IgD-negative memory B cell (primary cell): Measurements from ENCODE around the gene BEST2. TPM values are rescaled to one million over a fixed set of nuclear protein-coding genes. Genes with fewer than 3 reads are reported as not detected.
A peak's percentile ranks its signal among the peaks of the same experiment; 100 is the strongest.

ENCODE experiments used
- H3K27ac Mint-ChIP-seq, 3 donors: one replicate each; pipeline ENCODE4 v1.8.0; 2020 to 2022; ENCODE audit warnings: mild to moderate bottlenecking in 3 of 3, mixed read lengths in 3 of 3, moderate library complexity in 1 of 3
- H3K27me3 Mint-ChIP-seq: one replicate; pipeline ENCODE4 v1.8.0; 2021; ENCODE audit warnings: mixed read lengths
- H3K36me3 Mint-ChIP-seq: one replicate; pipeline ENCODE4 v1.8.0; 2020; ENCODE audit warnings: mild to moderate bottlenecking, mixed read lengths
- H3K4me1 Mint-ChIP-seq, 3 donors: one replicate each; pipeline ENCODE4 v1.8.0; 2020 to 2022; ENCODE audit warnings: mixed read lengths in 3 of 3, mild to moderate bottlenecking in 1 of 3
- H3K4me3 Mint-ChIP-seq, 4 donors: one replicate each; pipeline ENCODE4 v1.8.0; 2020 to 2022; ENCODE audit warnings: mild to moderate bottlenecking in 4 of 4, mixed read lengths in 4 of 4, moderate library complexity in 3 of 4
- H3K9me3 Mint-ChIP-seq, 3 donors: one replicate each; pipeline ENCODE4 v1.8.0; 2020 to 2021; ENCODE audit warnings: mixed read lengths in 3 of 3, mild to moderate bottlenecking in 1 of 3
- polyA plus RNA-seq: library from polyadenylated mRNA; unstranded; fragments of 300-500 nt; fragmentation: Illumina TruSeq; gene quantifications from one replicate; pipeline ENCODE4 v1.2.3, GENCODE V29; 2021

Gene BEST2
- polyA plus RNA-seq, 1 donor from 2014 or later: not detected

- Mint-ChIP-seq H3K9me3 (no peaks in the 10 kb centered on the region), H3K36me3 (no peaks in the 10 kb centered on the region), H3K4me1 (peaks cover 4 to 26% (median 25%) of the 10 kb centered on the region in 3 donors), H3K27ac (no peak overlapping the region), H3K4me3 (no peak overlapping the region), H3K27me3 (no peaks in the 10 kb centered on the region)
Observed at GRCh38 chr19:12784394-12784870, 32.8 kb downstream of the BEST2 start.

DNA sequence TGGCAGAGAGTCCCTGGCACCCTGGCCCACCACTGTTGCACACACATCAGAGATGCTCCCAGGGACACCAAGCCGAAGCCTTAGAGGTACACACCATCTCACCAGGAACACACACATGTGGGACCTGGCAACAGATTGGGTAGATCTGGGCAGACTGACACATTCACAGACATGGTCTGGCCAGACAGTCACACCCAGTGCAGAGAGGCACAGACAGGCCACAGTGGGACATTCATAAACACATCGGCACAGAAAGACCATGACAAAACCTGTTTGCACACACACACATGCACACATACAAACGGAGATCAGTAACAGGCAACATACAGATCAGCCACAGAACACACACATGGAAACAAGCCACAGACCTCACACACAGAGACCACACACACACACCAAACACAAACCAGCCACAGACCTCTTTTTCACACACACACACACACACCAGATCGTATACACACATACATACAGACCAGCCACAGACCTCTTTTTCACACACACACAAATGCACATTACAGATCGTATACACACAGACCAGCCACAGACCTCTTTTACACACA, 33.4 kb downstream of the BEST2 start:
- no peak overlapping the region for H3K27ac Mint-ChIP-seq
- H3K36me3 Mint-ChIP-seq: no peaks in the 10 kb centered on the region
- H3K4me1 Mint-ChIP-seq: peaks cover 4 to 26% (median 20%) of the 10 kb centered on the region in 3 donors
- H3K4me3 Mint-ChIP-seq: no peak overlapping the region
- no peaks in the 10 kb centered on the region for H3K27me3 Mint-ChIP-seq
- no peaks in the 10 kb centered on the region for H3K9me3 Mint-ChIP-seq

DNA sequence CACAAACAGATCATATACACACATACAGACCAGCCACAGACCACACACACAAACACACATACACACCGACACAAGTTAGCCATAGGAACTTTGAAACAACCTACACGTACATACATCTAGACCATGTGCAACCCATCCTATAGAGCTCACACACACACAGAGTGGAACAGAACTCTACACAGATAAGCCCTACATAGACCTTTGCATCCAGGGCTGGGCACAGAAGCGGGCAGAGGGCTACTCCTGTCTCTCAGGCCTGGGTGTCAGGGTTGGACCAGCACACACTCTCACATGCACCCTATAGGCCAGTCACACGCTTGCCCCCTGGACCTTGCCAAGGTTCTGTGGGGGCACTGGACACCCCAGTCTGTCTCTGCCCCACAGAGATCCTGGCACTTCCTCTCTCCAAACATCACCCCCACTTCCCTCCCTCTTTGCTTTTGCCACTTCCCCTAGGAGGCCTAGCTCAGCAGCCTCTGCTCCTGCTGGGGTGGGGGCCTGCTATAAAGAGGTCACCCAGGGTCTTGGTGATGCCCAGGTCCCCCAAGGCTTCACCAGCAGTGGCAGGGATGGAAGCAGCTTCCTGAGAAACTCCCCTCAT, 33.9 kb downstream of the BEST2 start:
- Mint-ChIP-seq H3K9me3 (no peaks in the 10 kb centered on the region), H3K27me3 (no peaks in the 10 kb centered on the region), H3K4me3 (no peak overlapping the region)

DNA sequence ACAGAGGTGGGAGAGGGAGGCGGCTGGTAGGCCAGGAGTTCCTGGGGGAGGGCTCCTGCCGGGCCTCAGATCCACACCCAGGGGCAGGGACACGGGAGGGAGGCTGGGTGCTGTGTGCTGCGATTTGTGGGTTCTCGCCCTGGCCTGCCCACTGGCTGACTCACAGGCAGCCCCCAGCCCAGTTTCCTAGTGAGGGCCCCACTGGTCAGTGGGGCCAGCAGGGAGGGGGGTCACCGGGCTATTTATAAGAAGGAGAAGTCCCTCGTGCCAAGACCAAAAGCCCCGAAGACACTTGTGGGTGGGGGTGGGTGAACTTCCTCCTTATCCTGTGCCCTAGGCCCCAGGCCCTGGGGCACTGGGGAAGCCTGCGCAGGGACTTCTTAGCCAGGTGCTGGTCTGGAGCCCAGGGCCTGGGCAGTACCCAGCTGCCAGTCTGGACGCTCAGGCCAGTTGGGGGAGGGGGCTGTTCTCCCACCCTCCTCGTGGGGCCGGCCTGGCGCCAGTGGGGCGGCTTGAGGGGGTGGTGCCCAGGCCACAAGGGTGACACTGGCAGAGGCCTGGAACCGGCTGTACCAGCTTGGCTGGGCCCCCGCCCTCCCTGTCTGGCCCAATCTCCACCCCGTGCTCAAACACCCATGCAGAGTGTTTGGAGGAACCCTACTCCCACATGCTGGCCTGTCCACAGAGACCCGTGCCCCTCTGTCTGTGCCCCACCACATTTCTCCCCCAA, 34.7 kb downstream of the BEST2 start:
- no peaks in the 10 kb centered on the region for H3K36me3 Mint-ChIP-seq
- H3K27me3 Mint-ChIP-seq: no peaks in the 10 kb centered on the region
- H3K9me3 Mint-ChIP-seq: no peaks in the 10 kb centered on the region
- H3K4me1 Mint-ChIP-seq: peaks cover 4 to 27% (median 23%) of the 10 kb centered on the region in 3 donors
- peak overlapping the region in 1 of 3 donors; percentile 89 for H3K27ac Mint-ChIP-seq
- peak overlapping the region in 1 of 4 donors; percentile 68 for H3K4me3 Mint-ChIP-seq

More for the DNA sequence above, 33.9 kb downstream of the BEST2 start:
- H3K36me3 Mint-ChIP-seq: no peaks in the 10 kb centered on the region
- no peak overlapping the region for H3K27ac Mint-ChIP-seq
- peaks cover 4 to 26% (median 20%) of the 10 kb centered on the region in 3 donors for H3K4me1 Mint-ChIP-seq

DNA sequence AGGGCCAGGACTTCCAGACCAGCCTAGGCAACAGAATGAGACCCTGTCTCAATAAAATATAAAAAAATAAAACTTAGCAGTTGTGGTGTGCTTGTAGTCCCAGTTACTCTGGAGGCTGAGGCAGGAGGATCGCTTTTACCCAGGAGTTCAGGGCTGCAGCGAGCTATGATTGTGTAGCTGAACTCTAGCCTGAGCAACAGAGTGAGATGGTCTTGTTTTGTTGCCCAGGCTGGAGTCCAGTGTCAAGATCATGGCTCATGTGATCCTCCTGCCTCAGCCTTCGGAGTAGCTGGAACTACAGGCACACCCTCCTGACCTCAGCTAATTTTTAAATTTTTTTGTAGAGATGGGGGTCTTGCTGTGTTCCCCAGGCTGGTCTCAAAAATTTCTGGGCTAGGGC, 35.4 kb downstream of the BEST2 start:
- peak overlapping the region in 2 of 3 donors; percentile 90 to 100 for H3K27ac Mint-ChIP-seq
- H3K4me1 Mint-ChIP-seq: peaks cover 4 to 22% (median 17%) of the 10 kb centered on the region in 3 donors
- H3K36me3 Mint-ChIP-seq: no peaks in the 10 kb centered on the region
- no peaks in the 10 kb centered on the region for H3K27me3 Mint-ChIP-seq
- peak overlapping the region in 2 of 4 donors; percentile 23 to 42 for H3K4me3 Mint-ChIP-seq
- H3K9me3 Mint-ChIP-seq: no peaks in the 10 kb centered on the region

GRCh38 chr19:12787458-12787857, 35.9 kb downstream of the BEST2 start:
- peak overlapping the region in 2 of 4 donors; percentile 37 to 97 for H3K4me3 Mint-ChIP-seq
- peak overlapping the region in 2 of 3 donors; percentile 90 to 100 for H3K27ac Mint-ChIP-seq

DNA sequence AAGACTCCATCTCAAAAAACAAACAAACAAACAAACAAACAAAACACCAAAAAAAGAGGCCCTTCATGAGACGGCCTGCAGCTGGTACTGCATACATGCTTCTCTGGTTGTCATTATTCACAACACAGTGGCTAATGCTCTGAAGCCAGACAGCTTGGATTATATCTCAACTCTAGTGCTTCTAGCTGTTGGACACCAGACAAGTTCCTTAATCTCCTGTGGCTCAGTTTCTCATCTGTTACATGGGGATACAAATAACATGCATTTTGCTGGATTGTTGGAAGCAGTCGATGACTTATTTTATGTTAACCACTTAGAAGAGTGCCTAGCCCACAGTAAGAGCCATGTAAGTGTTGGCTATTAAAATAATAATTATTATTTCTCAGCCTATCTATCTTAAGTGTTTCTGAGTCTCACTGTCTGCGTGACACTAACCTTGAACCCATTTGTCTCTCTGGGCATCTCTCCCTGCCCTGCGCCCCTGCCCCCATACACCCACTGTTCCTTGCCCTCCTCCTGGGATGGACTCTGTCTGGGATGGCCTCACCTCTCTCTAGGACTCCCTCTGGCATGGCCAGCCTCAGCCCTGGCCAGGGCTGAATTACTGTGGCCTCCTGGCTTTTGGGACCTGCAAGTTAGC, 36.6 kb downstream of the BEST2 start:
- H3K27me3 Mint-ChIP-seq: no peaks in the 10 kb centered on the region
- H3K4me3 Mint-ChIP-seq: peak overlapping the region; percentile 82 to 97 (median 88)
- H3K4me1 Mint-ChIP-seq: peaks cover 4 to 19% (median 13%) of the 10 kb centered on the region in 3 donors
- peaks cover 0 to under 1% (median 0%) of the 10 kb centered on the region in 3 donors for H3K9me3 Mint-ChIP-seq
- H3K36me3 Mint-ChIP-seq: no peaks in the 10 kb centered on the region
- H3K27ac Mint-ChIP-seq: peak overlapping the region in 2 of 3 donors; percentile 99 to 100

More at GRCh38 chr19:12787458-12787857, 35.9 kb downstream of the BEST2 start:
- H3K27me3 Mint-ChIP-seq: no peaks in the 10 kb centered on the region
- H3K36me3 Mint-ChIP-seq: no peaks in the 10 kb centered on the region
- peaks cover 4 to 19% (median 13%) of the 10 kb centered on the region in 3 donors for H3K4me1 Mint-ChIP-seq
- H3K9me3 Mint-ChIP-seq: no peaks in the 10 kb centered on the region

GRCh38 chr19:12788682-12789097, 37.1 kb downstream of the BEST2 start:
- Mint-ChIP-seq H3K27ac (peak overlapping the region in 2 of 3 donors; percentile 99 to 100), H3K27me3 (no peaks in the 10 kb centered on the region), H3K4me3 (peak overlapping the region; percentile 84 to 97 (median 94)), H3K9me3 (peaks cover 0 to 2% (median 0%) of the 10 kb centered on the region in 3 donors), H3K4me1 (peaks cover 4 to 15% (median 11%) of the 10 kb centered on the region in 3 donors), H3K36me3 (no peaks in the 10 kb centered on the region)

GRCh38 chr19:12789098-12789903, 37.7 kb downstream of the BEST2 start:
- H3K27me3 Mint-ChIP-seq: no peaks in the 10 kb centered on the region
- peak overlapping the region; percentile 92 to 97 (median 94) for H3K4me3 Mint-ChIP-seq
- peaks cover 9 to 18% (median 14%) of the 10 kb centered on the region in 3 donors for H3K4me1 Mint-ChIP-seq
- H3K27ac Mint-ChIP-seq: peak overlapping the region in 2 of 3 donors; percentile 99 to 100
- H3K36me3 Mint-ChIP-seq: no peaks in the 10 kb centered on the region
- peaks cover 0 to 2% (median 0%) of the 10 kb centered on the region in 3 donors for H3K9me3 Mint-ChIP-seq

DNA sequence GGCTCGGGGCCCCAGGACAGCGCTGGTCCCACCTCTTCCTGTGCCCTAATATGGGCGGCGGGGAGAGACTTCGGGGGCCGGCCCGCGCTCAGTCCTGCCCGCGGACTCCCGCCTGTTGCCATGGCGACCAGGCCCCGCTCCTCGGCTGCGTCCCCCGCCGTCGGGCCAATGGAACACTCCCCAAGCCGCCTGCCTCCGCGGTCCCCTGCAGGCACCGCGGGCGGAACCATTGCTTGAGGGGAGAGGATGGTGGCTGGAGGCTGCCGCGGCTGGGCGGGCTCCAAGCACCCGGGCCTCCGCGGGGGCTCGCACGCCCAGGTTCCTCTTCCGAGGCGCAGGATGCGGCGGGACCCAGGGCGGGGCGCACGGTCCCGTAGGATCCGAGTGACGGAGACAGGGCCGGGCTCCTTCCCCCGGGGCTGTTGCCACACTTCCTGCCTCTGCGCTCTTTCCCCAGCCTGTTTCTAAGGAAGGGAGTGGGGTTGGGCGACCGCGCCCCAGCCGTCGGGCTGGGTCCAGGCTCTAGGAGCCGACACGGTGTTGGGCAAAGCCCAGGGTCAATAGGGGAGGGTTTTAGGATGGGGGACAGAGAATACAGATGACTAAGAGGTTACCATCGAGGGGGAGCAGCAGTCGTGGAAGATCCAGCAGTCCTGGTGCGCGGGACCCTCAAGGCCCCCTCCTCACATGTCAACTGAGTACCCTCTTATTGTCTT, 38.5 kb downstream of the BEST2 start:
- no peaks in the 10 kb centered on the region for H3K36me3 Mint-ChIP-seq
- no peaks in the 10 kb centered on the region for H3K27me3 Mint-ChIP-seq
- H3K4me1 Mint-ChIP-seq: peaks cover 11 to 23% (median 17%) of the 10 kb centered on the region in 3 donors
- peaks cover 0 to 2% (median 0%) of the 10 kb centered on the region in 3 donors for H3K9me3 Mint-ChIP-seq
- H3K4me3 Mint-ChIP-seq: peak overlapping the region; percentile 92 to 99 (median 95)
- H3K27ac Mint-ChIP-seq: peak overlapping the region in 2 of 3 donors; percentile 99 to 100

- H3K27me3 Mint-ChIP-seq: no peaks in the 10 kb centered on the region
- no peaks in the 10 kb centered on the region for H3K36me3 Mint-ChIP-seq
- H3K9me3 Mint-ChIP-seq: peaks cover 0 to 2% (median 0%) of the 10 kb centered on the region in 3 donors
- peak overlapping the region; percentile 92 to 99 (median 95) for H3K4me3 Mint-ChIP-seq
- peak overlapping the region in 2 of 3 donors; percentile 99 to 100 for H3K27ac Mint-ChIP-seq
- peaks cover 11 to 25% (median 18%) of the 10 kb centered on the region in 3 donors for H3K4me1 Mint-ChIP-seq
Observed at GRCh38 chr19:12790628-12791344, 39.2 kb downstream of the BEST2 start.

DNA sequence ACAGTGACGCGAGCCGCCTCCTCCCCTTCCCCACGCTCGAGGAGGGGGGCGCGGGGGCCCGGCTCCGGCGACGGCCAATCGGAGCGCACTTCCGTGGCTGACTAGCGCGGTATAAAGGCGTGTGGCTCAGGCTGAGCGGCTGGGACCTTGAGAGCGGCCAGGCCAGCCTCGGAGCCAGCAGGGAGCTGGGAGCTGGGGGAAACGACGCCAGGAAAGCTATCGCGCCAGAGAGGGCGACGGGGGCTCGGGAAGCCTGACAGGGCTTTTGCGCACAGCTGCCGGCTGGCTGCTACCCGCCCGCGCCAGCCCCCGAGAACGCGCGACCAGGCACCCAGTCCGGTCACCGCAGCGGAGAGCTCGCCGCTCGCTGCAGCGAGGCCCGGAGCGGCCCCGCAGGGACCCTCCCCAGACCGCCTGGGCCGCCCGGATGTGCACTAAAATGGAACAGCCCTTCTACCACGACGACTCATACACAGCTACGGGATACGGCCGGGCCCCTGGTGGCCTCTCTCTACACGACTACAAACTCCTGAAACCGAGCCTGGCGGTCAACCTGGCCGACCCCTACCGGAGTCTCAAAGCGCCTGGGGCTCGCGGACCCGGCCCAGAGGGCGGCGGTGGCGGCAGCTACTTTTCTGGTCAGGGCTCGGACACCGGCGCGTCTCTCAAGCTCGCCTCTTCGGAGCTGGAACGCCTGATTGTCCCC, 39.9 kb downstream of the BEST2 start, which contains the start of gene JUNB:
TSS of gene JUNB (plus strand) at position 142 of the 706 bp plus-strand sequence. CDS start at position 428, 286 bp downstream.
- H3K9me3 Mint-ChIP-seq: peaks cover 0 to 2% (median 0%) of the 10 kb centered on the region in 3 donors

More for the DNA sequence above, 39.9 kb downstream of the BEST2 start, which contains the start of gene JUNB:
- Mint-ChIP-seq H3K36me3 (no peaks in the 10 kb centered on the region), H3K27ac (peak within 1 kb of the TSS in 2 of 3 donors; percentile 99 to 100), H3K4me1 (peaks cover 17 to 31% (median 25%) of the 10 kb centered on the region in 3 donors), H3K27me3 (no peaks in the 10 kb centered on the region), H3K4me3 (peak within 1 kb of the TSS; percentile 92 to 99 (median 95))
